ENCODE results near the gene ANKRD33B. TPM values are rescaled to one million over a fixed set of nuclear protein-coding genes. Genes with fewer than 3 reads are reported as not detected.

ANKRD33B gene
- total and polyA plus RNA-seq, 2 of the 13 experiments (the other 11 are each of a cell fraction or from before 2014, with no cell fraction given), result 0.02 TPM; not detected in 1

DNA sequence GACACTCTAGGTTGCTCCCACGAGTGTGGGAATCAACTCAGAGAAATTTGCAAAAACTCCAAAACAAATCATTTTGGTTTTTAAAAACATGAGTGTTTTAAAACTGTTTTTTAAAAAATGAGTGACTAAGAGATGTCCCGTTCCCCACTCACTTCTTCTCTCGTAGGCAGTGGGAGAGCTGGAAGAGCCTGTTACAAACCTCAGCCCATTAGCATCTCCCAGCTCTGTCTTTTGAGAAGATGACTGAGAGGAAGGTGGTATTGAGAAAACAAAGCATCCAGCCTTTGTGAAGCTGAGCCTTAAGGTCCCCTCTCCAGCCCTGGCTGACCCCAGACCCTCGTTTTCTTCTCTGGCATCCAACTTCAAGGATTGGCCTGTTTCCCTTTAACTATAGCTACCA, 4.7 kb upstream of the ANKRD33B start (continued):
- no peak for TF ChIP-seq MAFK (conservative IDR thresholded peaks at IDR 0.05 in 1 of 2, IDR thresholded peaks at IDR 0.05 in 1 of 2; ENCODE audit: low read length in 2 of 2)
- no peak for TF ChIP-seq ZNF776 (CRISPR knock-in tag; IDR thresholded peaks at IDR 0.05)
- TF ChIP-seq YEATS2 (CRISPR knock-in tag; IDR thresholded peaks at IDR 0.05; ENCODE audit: borderline replicate concordance), result no peak
- no peak for TF ChIP-seq EZH2 (conservative IDR thresholded peaks at IDR 0.05; ENCODE audit: low read depth, low read length)
- TF ChIP-seq TRIM24 (CRISPR knock-in tag; IDR thresholded peaks at IDR 0.05), result no peak
- TF ChIP-seq ZMAT3 (CRISPR knock-in tag; conservative IDR thresholded peaks at IDR 0.05), result no peak
- TF ChIP-seq, protein P1, sequence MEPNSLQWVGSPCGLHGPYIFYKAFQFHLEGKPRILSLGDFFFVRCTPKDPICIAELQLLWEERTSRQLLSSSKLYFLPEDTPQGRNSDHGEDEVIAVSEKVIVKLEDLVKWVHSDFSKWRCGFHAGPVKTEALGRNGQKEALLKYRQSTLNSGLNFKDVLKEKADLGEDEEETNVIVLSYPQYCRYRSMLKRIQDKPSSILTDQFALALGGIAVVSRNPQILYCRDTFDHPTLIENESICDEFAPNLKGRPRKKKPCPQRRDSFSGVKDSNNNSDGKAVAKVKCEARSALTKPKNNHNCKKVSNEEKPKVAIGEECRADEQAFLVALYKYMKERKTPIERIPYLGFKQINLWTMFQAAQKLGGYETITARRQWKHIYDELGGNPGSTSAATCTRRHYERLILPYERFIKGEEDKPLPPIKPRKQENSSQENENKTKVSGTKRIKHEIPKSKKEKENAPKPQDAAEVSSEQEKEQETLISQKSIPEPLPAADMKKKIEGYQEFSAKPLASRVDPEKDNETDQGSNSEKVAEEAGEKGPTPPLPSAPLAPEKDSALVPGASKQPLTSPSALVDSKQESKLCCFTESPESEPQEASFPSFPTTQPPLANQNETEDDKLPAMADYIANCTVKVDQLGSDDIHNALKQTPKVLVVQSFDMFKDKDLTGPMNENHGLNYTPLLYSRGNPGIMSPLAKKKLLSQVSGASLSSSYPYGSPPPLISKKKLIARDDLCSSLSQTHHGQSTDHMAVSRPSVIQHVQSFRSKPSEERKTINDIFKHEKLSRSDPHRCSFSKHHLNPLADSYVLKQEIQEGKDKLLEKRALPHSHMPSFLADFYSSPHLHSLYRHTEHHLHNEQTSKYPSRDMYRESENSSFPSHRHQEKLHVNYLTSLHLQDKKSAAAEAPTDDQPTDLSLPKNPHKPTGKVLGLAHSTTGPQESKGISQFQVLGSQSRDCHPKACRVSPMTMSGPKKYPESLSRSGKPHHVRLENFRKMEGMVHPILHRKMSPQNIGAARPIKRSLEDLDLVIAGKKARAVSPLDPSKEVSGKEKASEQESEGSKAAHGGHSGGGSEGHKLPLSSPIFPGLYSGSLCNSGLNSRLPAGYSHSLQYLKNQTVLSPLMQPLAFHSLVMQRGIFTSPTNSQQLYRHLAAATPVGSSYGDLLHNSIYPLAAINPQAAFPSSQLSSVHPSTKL (CRISPR knock-in tag; IDR thresholded peaks at IDR 0.05), result no peak

DNA sequence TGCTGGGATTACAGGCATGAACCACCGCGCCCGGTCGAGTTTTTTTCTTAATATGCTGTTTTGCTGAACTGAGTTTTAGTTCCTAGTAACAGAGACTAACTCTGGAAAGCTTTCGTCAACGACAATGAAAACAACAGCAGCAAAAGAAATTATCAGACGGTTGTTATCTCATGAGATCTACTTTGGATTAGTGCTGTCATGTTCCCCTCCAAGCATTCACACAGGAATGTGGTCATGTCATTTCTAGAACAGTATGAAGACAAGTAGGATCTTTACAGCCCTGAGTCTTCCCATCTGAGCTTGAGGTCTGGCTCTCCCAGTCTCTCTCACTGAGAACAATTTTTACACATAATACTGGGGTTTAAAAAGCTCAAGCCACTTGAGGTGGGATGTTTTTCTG, 4.0 kb upstream of the ANKRD33B start:
- peaks cover 0 to 16% of the 10 kb centered on the region in 2 experiments; a peak in 3 of 5 replicates for H3K27me3 ChIP-seq (ENCODE audit: control insufficient read depth in 1 of 2, insufficient read depth in 2 of 2, low read length in 2 of 2)
- no peaks in the 10 kb centered on the region for H4K20me1 ChIP-seq (ENCODE audit: insufficient read depth, low read length)
- POLR2A ChIA-PET, result no interaction called here
- no TSS peak for BruUV-seq (replicated peaks)
- 53% methylated on average over 7 of the region's 7 CpGs for WGBS (ENCODE audit: low lambda C conversion rate)
- no peak overlapping the region for H2AFZ ChIP-seq (ENCODE audit: low read length)
- intact Hi-C loops (cut with micrococcal nuclease; ENCODE audit: unreplicated experiment) (no loop called here), in situ Hi-C loops (cut with HindIII; ENCODE audit: extremely low pct_ligation_motif_present, low pct_unique_long_range_greater_than_20kb) (no loop called here)
- no peak overlapping the region for H3K9ac ChIP-seq (ENCODE audit: insufficient read depth, low read depth, low read length)
- no peaks in the 10 kb centered on the region for H3K36me3 ChIP-seq (replicated peaks in 1 of 2; ENCODE audit: control insufficient read depth in 1 of 2, insufficient read depth in 2 of 2, low read length in 2 of 2)
- no peak overlapping the region for H3K4me2 ChIP-seq (ENCODE audit: low read depth, low read length)
- H3K4me3 ChIP-seq (replicated peaks in 1 of 3; ENCODE audit: insufficient read depth in 1 of 3, low read depth in 2 of 3, low read length in 3 of 3), result no peak overlapping the region
- H3K9me3 ChIP-seq (ENCODE audit: low read length), result no peaks in the 10 kb centered on the region
- no peaks in the 10 kb centered on the region for H3K4me1 ChIP-seq (ENCODE audit: insufficient read depth, low read length)
- DNase-seq (ENCODE audit: low spot score) (no peak), ATAC-seq (no peak), FAIRE-seq (no peak)
- no peaks in the 10 kb centered on the region for H3K79me2 ChIP-seq (ENCODE audit: insufficient read depth, low read length)
- no peak overlapping the region for H3K27ac ChIP-seq (ENCODE audit: extremely low read length, insufficient read depth, low read length)
- CTCF ChIA-PET (ENCODE audit: low intra/inter-chr PET ratio, low total read pairs), result no interaction called here
- TF ChIP-seq NAIF1 (CRISPR knock-in tag; IDR thresholded peaks at IDR 0.05; ENCODE audit: borderline replicate concordance) (no peak), ATF7 (IDR thresholded peaks at IDR 0.05) (no peak), ATF7 (CRISPR knock-in tag; IDR thresholded peaks at IDR 0.05) (no peak), ZNF432 (CRISPR knock-in tag; IDR thresholded peaks at IDR 0.05; ENCODE audit: borderline replicate concordance) (no peak), SRSF4 (IDR thresholded peaks at IDR 0.05; ENCODE audit: low read depth, low read length, poor library complexity, severe bottlenecking) (no peak)
- TF ChIP-seq, protein P1 (CRISPR knock-in tag; IDR thresholded peaks at IDR 0.05), result no peak
- TF ChIP-seq, protein P2, sequence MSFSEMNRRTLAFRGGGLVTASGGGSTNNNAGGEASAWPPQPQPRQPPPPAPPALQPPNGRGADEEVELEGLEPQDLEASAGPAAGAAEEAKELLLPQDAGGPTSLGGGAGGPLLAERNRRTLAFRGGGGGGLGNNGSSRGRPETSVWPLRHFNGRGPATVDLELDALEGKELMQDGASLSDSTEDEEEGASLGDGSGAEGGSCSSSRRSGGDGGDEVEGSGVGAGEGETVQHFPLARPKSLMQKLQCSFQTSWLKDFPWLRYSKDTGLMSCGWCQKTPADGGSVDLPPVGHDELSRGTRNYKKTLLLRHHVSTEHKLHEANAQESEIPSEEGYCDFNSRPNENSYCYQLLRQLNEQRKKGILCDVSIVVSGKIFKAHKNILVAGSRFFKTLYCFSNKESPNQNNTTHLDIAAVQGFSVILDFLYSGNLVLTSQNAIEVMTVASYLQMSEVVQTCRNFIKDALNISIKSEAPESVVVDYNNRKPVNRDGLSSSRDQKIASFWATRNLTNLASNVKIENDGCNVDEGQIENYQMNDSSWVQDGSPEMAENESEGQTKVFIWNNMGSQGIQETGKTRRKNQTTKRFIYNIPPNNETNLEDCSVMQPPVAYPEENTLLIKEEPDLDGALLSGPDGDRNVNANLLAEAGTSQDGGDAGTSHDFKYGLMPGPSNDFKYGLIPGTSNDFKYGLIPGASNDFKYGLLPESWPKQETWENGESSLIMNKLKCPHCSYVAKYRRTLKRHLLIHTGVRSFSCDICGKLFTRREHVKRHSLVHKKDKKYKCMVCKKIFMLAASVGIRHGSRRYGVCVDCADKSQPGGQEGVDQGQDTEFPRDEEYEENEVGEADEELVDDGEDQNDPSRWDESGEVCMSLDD (CRISPR knock-in tag; IDR thresholded peaks at IDR 0.05; ENCODE audit: borderline replicate concordance), result no peak
